ENCODE results near the gene CFAP410.

DNA sequence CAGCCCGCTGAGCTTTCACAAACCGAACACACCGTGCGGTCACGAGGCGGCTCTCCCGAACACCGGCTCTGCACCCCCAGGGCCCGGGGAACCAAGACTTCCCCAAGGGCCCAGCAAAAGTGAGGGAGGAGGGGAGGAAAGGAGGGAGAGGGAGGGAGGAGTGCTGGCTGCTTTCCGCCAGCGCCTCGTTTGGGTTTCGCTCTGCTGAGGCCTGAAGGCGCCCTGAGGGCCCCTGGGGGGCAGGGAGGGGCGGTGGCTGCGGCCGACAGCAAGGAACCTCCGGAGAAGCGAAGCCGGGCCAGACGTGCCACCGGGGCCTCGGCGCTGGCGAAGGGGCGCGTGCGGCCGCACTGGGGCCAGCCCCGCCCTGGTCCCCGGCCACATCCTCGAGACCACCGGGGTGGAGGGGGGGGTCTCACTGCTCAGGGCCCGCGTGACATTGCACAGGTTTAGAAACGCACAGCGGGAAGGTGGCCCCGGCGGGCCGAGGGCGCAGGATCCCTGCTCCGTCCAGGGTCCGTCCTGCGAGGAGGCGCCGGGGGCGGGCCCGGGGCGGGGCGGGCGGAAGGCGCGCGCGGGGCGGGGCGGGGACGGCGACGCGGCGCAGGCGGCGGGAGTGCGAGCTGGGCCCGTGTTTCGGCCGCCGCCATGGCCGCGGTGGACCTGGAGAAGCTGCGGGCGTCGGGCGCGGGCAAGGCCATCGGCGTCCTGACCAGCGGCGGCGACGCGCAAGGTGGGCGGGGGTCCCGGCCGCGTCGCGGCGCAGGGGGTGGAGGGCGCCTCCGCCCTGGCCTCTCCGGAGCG lies 39.5 kb downstream of the CFAP410 start, which contains the start of gene PFKL:
- TF ChIP-seq, protein P1, sequence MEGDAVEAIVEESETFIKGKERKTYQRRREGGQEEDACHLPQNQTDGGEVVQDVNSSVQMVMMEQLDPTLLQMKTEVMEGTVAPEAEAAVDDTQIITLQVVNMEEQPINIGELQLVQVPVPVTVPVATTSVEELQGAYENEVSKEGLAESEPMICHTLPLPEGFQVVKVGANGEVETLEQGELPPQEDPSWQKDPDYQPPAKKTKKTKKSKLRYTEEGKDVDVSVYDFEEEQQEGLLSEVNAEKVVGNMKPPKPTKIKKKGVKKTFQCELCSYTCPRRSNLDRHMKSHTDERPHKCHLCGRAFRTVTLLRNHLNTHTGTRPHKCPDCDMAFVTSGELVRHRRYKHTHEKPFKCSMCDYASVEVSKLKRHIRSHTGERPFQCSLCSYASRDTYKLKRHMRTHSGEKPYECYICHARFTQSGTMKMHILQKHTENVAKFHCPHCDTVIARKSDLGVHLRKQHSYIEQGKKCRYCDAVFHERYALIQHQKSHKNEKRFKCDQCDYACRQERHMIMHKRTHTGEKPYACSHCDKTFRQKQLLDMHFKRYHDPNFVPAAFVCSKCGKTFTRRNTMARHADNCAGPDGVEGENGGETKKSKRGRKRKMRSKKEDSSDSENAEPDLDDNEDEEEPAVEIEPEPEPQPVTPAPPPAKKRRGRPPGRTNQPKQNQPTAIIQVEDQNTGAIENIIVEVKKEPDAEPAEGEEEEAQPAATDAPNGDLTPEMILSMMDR (IDR thresholded peaks at IDR 0.05; ENCODE audit: low read depth, low read length, poor library complexity, severe bottlenecking) = no peak
- no peak for TF ChIP-seq EZH2phosphoT487 (IDR thresholded peaks at IDR 0.05; ENCODE audit: borderline replicate concordance, low read length)
